GM13977 (cell line): ENCODE measurements around the gene SFRP5.

Experiments used
- DNase-seq: peaks from one replicate; pipeline ENCODE4 v3.0.0; 2012; ENCODE audit warnings: low spot score
- CTCF ChIP-seq: IDR thresholded peaks from 2 replicates; pipeline ENCODE4 v1.5.1; 2012; ENCODE audit warnings: mild to moderate bottlenecking, control low read depth; ENCODE audit not compliant: insufficient read depth; ENCODE audit errors: extremely low read depth, missing control alignments
- in situ Hi-C: fragments of 300-500 bp; cut with MboI; formaldehyde crosslinking; loops from one replicate; pipeline ENCODE4 v1.12.0; 2022; ENCODE audit warnings: low sequenced_read_pairs, low pct_unique_long_range_greater_than_20kb, mixed read lengths, inconsistent platforms; ENCODE audit not compliant: unreplicated experiment

Gene SFRP5

GRCh38 chr10:97766106-97766810 lies 5.5 kb downstream of the SFRP5 start:
- no peak for TF ChIP-seq CTCF
- in situ Hi-C loops, result no loop called here

GRCh38 chr10:97765201-97765600 lies 6.6 kb downstream of the SFRP5 start:
- in situ Hi-C loops, result no loop called here
- TF ChIP-seq CTCF, result no peak
- no peak for DNase-seq

More at GRCh38 chr10:97766106-97766810, 5.5 kb downstream of the SFRP5 start:
- DNase-seq, result no peak

- DNase-seq, result no peak
- in situ Hi-C loops, result no loop called here
- no peak for TF ChIP-seq CTCF
These were observed 7.3 kb downstream of the SFRP5 start for GRCh38 chr10:97764519-97764931.

- in situ Hi-C loops, result no loop called here
- no peak for TF ChIP-seq CTCF
These were observed 7.9 kb downstream of the SFRP5 start for GRCh38 chr10:97763947-97764346.

GRCh38 chr10:97763411-97763810 lies 8.4 kb downstream of the SFRP5 start:
- in situ Hi-C loops, result no loop called here
- TF ChIP-seq CTCF, result no peak

More at GRCh38 chr10:97763947-97764346, 7.9 kb downstream of the SFRP5 start:
- no peak for DNase-seq

GRCh38 chr10:97762816-97763215 lies 9.0 kb downstream of the SFRP5 start:
- TF ChIP-seq CTCF, result no peak
- no peak for DNase-seq
- in situ Hi-C loops, result no loop called here

More at GRCh38 chr10:97763411-97763810, 8.4 kb downstream of the SFRP5 start:
- no peak for DNase-seq
